HEK293 (cell line): Measurements from ENCODE around the gene POR.

ENCODE experiments used
- ELK4 ChIP-seq: IDR thresholded peaks from 2 replicates; pipeline ENCODE4 v1.6.1; 2011; ENCODE audit warnings: mild to moderate bottlenecking, low read depth, low read length, borderline replicate concordance
- GLIS1 ChIP-seq: fragments of 450-650 bp; formaldehyde crosslinking; IDR thresholded peaks from 2 replicates; pipeline ENCODE4 v1.5.1; 2016; ENCODE audit warnings: missing biosample characterization, missing genetic modification characterization
- HOXA7 ChIP-seq: sonication (generic); formaldehyde crosslinking; IDR thresholded peaks from 2 replicates; pipeline ENCODE4 v1.8.1; 2022; ENCODE audit warnings: missing genetic modification reagents, borderline replicate concordance
- KLF7 ChIP-seq: fragments of 450-650 bp; formaldehyde crosslinking; IDR thresholded peaks from 2 replicates; pipeline ENCODE4 v1.5.1; 2016; ENCODE audit warnings: missing biosample characterization, missing genetic modification characterization, borderline replicate concordance
- MEIS1 ChIP-seq: sonication (generic); formaldehyde crosslinking; IDR thresholded peaks from 2 replicates; pipeline ENCODE4 v1.8.1; 2022; ENCODE audit warnings: missing genetic modification reagents, mild to moderate bottlenecking, borderline replicate concordance
- YY1 ChIP-seq: fragments of 450-650 bp; formaldehyde crosslinking; IDR thresholded peaks from 2 replicates; pipeline ENCODE4 v1.5.1; 2018; ENCODE audit warnings: missing biosample characterization, missing genetic modification characterization
- ZNF157 ChIP-seq: fragments of 450-650 bp; formaldehyde crosslinking; IDR thresholded peaks from 2 replicates; pipeline ENCODE4 v1.5.1; 2016; ENCODE audit warnings: missing biosample characterization, missing genetic modification characterization
- ZNF169 ChIP-seq: fragments of 450-650 bp; formaldehyde crosslinking; IDR thresholded peaks from 2 replicates; pipeline ENCODE4 v1.5.1; 2016; ENCODE audit warnings: missing biosample characterization, missing genetic modification characterization
- ZNF184 ChIP-seq: fragments of 450-650 bp; IDR thresholded peaks from 2 replicates; pipeline ENCODE4 v1.5.1; 2018; ENCODE audit warnings: missing biosample characterization, mild to moderate bottlenecking, missing genetic modification characterization
- ZNF280D ChIP-seq: fragments of 450-650 bp; formaldehyde crosslinking; IDR thresholded peaks from 2 replicates; pipeline ENCODE4 v1.5.1; 2016; ENCODE audit warnings: missing biosample characterization, missing genetic modification characterization
- ZNF404 ChIP-seq: fragments of 450-650 bp; formaldehyde crosslinking; IDR thresholded peaks from 2 replicates; pipeline ENCODE4 v1.5.1; 2017; ENCODE audit warnings: missing biosample characterization, missing genetic modification characterization
- ZNF639 ChIP-seq: fragments of 450-650 bp; formaldehyde crosslinking; IDR thresholded peaks from 2 replicates; pipeline ENCODE4 v1.5.1; 2016; ENCODE audit warnings: missing biosample characterization, missing genetic modification characterization
- ZSCAN4 ChIP-seq: fragments of 450-650 bp; formaldehyde crosslinking; IDR thresholded peaks from 2 replicates; pipeline ENCODE4 v1.5.1; 2017; ENCODE audit warnings: missing biosample characterization, missing genetic modification characterization

GRCh38 chr7:75967055-75967454 is 52.1 kb downstream of the POR start:
- TF ChIP-seq ELK4 (no peak), MEIS1 (no peak), ZNF280D (tag by site-specific recombination) (no peak), YY1 (no peak), HOXA7 (CRISPR knock-in tag) (no peak), KLF7 (tag by site-specific recombination) (no peak), ZNF184 (tag by site-specific recombination) (no peak), ZSCAN4 (tag by site-specific recombination) (no peak), ZNF157 (tag by site-specific recombination) (no peak), ZNF404 (no peak), ZNF639 (tag by site-specific recombination) (no peak), GLIS1 (tag by site-specific recombination) (no peak), ZNF169 (tag by site-specific recombination) (no peak)
